Naive thymus-derived CD4-positive, alpha-beta T cell (primary cell): ENCODE measurements around the gene ZNF791. TPM values are rescaled to one million over a fixed set of nuclear protein-coding genes. Genes with fewer than 3 reads are reported as not detected.

Source experiments
- ATAC-seq: fragments of 150-1000 bp; cut with Tn5 transposase; 2 replicates; pipeline ENCODE4 v1.10.0; 2021; ENCODE audit warnings: mild to moderate bottlenecking, moderate library complexity
- CTCF ChIA-PET: fragments of 350-600 bp; sonication (Branson Sonifier 250); formaldehyde crosslinking; loops from one replicate; lab custom pipeline; 2021; ENCODE audit warnings: antibody characterized with exemption; lab: Charles Lee
- POLR2A ChIA-PET: fragments of 350-600 bp; sonication (Branson Sonifier 250); formaldehyde crosslinking; loops from one replicate; lab custom pipeline; 2021; ENCODE audit warnings: antibody characterized with exemption, inconsistent platforms; lab: Charles Lee
- DNase-seq, 9 donors: peaks; one replicate each; pipeline versions ENCODE4 v3.0.0 to v3.0.0-alpha.2; 2020 to 2022; ENCODE audit warnings: mixed read lengths in 1 of 9
- H3K27ac ChIP-seq: one replicate; pipeline ENCODE4 v1.7.0; 2013; ENCODE audit warnings: mild to moderate bottlenecking, low read depth, low read length, moderate library complexity
- H3K27me3 ChIP-seq, 2 donors: one replicate each; pipeline ENCODE4 v1.7.0; 2013; ENCODE audit warnings: low read length in 2 of 2, mild to moderate bottlenecking in 2 of 2, moderate library complexity in 2 of 2; ENCODE audit not compliant: control insufficient read depth in 2 of 2, insufficient read depth in 2 of 2
- H3K36me3 ChIP-seq, 3 experiments: 1 replicate in 2 of 3; 2 replicates in 1 of 3; pipeline ENCODE4 v1.7.0; 2013; ENCODE audit warnings: low read length in 3 of 3, mild to moderate bottlenecking in 3 of 3, moderate library complexity in 1 of 3; ENCODE audit not compliant: insufficient read depth in 3 of 3, control insufficient read depth in 2 of 3
- H3K4me1 ChIP-seq, 2 donors: one replicate each; pipeline ENCODE4 v1.7.0; 2013; ENCODE audit warnings: low read length in 2 of 2, mild to moderate bottlenecking in 2 of 2, moderate library complexity in 1 of 2; ENCODE audit not compliant: control insufficient read depth in 2 of 2, insufficient read depth in 2 of 2
- H3K4me3 ChIP-seq: 2 replicates; pipeline ENCODE4 v1.7.0; 2013; ENCODE audit warnings: mild to moderate bottlenecking, low read length
- H3K9me3 ChIP-seq, 3 experiments: 1 replicate in 2 of 3; 2 replicates in 1 of 3; pipeline ENCODE4 v1.7.0; 2013; ENCODE audit warnings: low read length in 3 of 3; ENCODE audit not compliant: control insufficient read depth in 2 of 3
- H3K27ac Mint-ChIP-seq, 9 donors: one replicate each; pipeline ENCODE4 v1.8.0; 2020 to 2022; ENCODE audit warnings: mixed read lengths in 9 of 9, mild to moderate bottlenecking in 8 of 9, moderate library complexity in 5 of 9, inconsistent platforms in 2 of 9
- H3K27me3 Mint-ChIP-seq, 5 donors: one replicate each; pipeline ENCODE4 v1.8.0; 2021 to 2022; ENCODE audit warnings: mixed read lengths in 5 of 5, mild to moderate bottlenecking in 1 of 5
- H3K36me3 Mint-ChIP-seq, 5 donors: one replicate each; pipeline ENCODE4 v1.8.0; 2020 to 2022; ENCODE audit warnings: mixed read lengths in 5 of 5, mild to moderate bottlenecking in 3 of 5, inconsistent platforms in 1 of 5
- H3K4me1 Mint-ChIP-seq, 7 donors: one replicate each; pipeline ENCODE4 v1.8.0; 2020 to 2022; ENCODE audit warnings: mixed read lengths in 7 of 7, mild to moderate bottlenecking in 3 of 7, inconsistent platforms in 1 of 7
- H3K4me3 Mint-ChIP-seq, 10 donors: one replicate each; pipeline ENCODE4 v1.8.0; 2020 to 2022; ENCODE audit warnings: mild to moderate bottlenecking in 10 of 10, mixed read lengths in 10 of 10, moderate library complexity in 6 of 10, inconsistent platforms in 2 of 10
- H3K9me3 Mint-ChIP-seq, 11 donors: one replicate each; pipeline ENCODE4 v1.8.0; 2020 to 2022; ENCODE audit warnings: mixed read lengths in 11 of 11, mild to moderate bottlenecking in 4 of 11, inconsistent platforms in 1 of 11, moderate library complexity in 1 of 11
- intact Hi-C, 2 donors: fragments of 100-400 bp; cut with micrococcal nuclease; formaldehyde crosslinking; loops; one replicate each; pipeline ENCODE4 v1.15.1; 2023
- polyA plus RNA-seq, 2 donors: library from polyadenylated mRNA; unstranded; fragments of 300-500 nt; fragmentation: Illumina TruSeq; gene quantifications; one replicate each; pipeline ENCODE4 v1.2.3, GENCODE V29; 2021
- total RNA-seq, 6 experiments: library from RNA in 5 of 6; stranded (reverse) in 5 of 6; gene quantifications; 1 replicate in 5 of 6; 2 replicates in 1 of 6; pipeline ENCODE4 v1.2.3 and lab custom pipeline; 2021 to 2026

ZNF791 gene
- total and polyA plus RNA-seq, 7 experiments from 2014 or later: 12.6 to 53.3 (median 37.4) TPM

DNA sequence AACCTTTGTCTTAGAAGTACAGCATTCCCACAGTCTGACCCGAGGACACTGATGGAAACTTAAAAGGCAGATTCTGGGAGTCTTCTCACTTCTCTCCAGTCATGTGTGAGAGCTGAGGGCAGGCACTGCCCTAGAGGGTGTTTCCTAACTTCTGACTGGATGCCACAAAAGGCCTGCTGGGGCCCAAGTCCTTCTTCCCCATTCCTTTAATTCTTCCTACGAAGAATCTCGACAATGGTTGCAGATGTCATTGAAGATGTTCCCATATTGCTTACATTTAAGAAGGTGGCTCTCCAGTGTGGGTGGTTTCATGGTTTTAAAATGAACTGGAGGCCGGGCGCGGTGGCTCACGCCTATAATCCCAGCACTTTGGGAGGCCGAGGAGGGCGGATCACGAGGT, 32.1 kb upstream of the ZNF791 start:
- H3K36me3 ChIP-seq: peaks cover 11 to 33% (median 12%) of the 10 kb centered on the region in 3 experiments
- intact Hi-C loops: no loop called here
- H3K27me3 ChIP-seq: no peaks in the 10 kb centered on the region
- CTCF ChIA-PET: no interaction called here
- POLR2A ChIA-PET: no interaction called here
- Mint-ChIP-seq H3K4me3 (no peak overlapping the region), H3K4me1 (peaks cover 3 to 18% (median 11%) of the 10 kb centered on the region in 7 donors), H3K9me3 (peaks cover 3 to 46% (median 21%) of the 10 kb centered on the region in 11 donors), H3K36me3 (peaks cover 15 to 68% (median 48%) of the 10 kb centered on the region in 5 donors), H3K27me3 (no peaks in the 10 kb centered on the region), H3K27ac (no peak overlapping the region)
- H3K27ac ChIP-seq: no peak overlapping the region
- no peak for ATAC-seq
- H3K4me3 ChIP-seq: no peak overlapping the region
- no peak for DNase-seq
- H3K9me3 ChIP-seq: peaks cover 6 to 16% (median 7%) of the 10 kb centered on the region in 3 experiments
- H3K4me1 ChIP-seq: peaks cover 0 to 10% of the 10 kb centered on the region in 2 donors

DNA sequence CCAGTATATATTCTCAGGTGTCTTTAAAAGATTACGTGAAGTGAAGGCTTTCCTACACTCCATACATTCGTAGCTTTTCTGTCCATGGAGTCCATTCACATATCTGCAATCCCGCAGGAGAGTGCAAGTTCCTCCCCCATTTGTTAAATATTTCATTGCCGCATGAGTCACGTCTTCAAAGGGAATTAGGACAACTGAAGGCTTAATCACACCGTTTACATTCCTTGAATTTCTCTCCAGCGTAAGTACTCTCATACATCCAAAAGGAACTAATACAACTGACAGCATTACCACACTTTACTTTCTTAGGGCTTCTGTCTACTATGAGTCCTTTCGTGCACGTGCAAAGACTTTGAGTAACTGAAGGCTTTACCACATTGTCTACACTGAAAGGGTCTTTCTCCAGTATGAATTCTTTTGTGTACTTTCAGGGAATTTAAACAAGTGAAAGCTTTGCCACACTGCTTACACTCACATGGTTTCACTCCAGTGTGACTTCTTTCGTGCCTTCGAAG, 30.5 kb upstream of the ZNF791 start:
- Mint-ChIP-seq H3K27ac (no peak overlapping the region), H3K9me3 (peaks cover 3 to 48% (median 21%) of the 10 kb centered on the region in 11 donors), H3K4me1 (peaks cover 0 to 6% (median 0%) of the 10 kb centered on the region in 7 donors), H3K36me3 (peaks cover 15 to 77% (median 49%) of the 10 kb centered on the region in 5 donors), H3K27me3 (no peaks in the 10 kb centered on the region), H3K4me3 (no peak overlapping the region)
- POLR2A ChIA-PET: no interaction called here
- Histone ChIP-seq H3K36me3 (peaks cover 11 to 33% (median 12%) of the 10 kb centered on the region in 3 experiments), H3K4me3 (no peak overlapping the region), H3K9me3 (peaks cover 6 to 16% (median 7%) of the 10 kb centered on the region in 3 experiments), H3K4me1 (no peaks in the 10 kb centered on the region), H3K27ac (no peak overlapping the region), H3K27me3 (no peaks in the 10 kb centered on the region)
- intact Hi-C loops: no loop called here
- CTCF ChIA-PET: no interaction called here
- ATAC-seq: no peak
- DNase-seq: no peak

DNA sequence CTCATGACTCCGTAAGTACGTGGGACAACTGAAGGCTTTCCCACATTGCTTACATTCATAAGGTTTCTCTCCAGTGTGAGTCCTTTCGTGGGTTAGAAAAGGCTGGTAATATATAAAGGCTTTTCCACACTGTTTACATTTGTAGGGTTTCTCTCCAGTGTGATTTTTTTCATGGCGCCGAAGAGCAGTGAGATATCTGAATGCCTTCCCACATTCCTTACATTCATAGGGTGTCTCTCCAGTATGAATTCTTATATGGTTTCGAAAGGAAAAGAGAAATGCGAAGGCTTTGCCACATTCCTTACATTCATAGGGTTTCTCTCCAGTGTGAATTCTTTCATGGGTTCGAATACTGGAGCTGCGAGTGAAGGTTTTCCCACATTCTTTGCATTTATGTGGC, 29.6 kb upstream of the ZNF791 start:
- peaks cover 6 to 16% (median 7%) of the 10 kb centered on the region in 3 experiments for H3K9me3 ChIP-seq
- Mint-ChIP-seq H3K27ac (no peak overlapping the region), H3K4me3 (no peak overlapping the region), H3K4me1 (peaks cover 0 to 4% (median 0%) of the 10 kb centered on the region in 7 donors), H3K36me3 (peaks cover 15 to 76% (median 49%) of the 10 kb centered on the region in 5 donors), H3K9me3 (peaks cover 3 to 48% (median 21%) of the 10 kb centered on the region in 11 donors), H3K27me3 (no peaks in the 10 kb centered on the region)
- H3K4me3 ChIP-seq: no peak overlapping the region
- DNase-seq (no peak), ATAC-seq (no peak)
- intact Hi-C loops: no loop called here
- ChIA-PET CTCF (no interaction called here), POLR2A (no interaction called here)
- H3K4me1 ChIP-seq: no peaks in the 10 kb centered on the region
- peaks cover 11 to 33% (median 12%) of the 10 kb centered on the region in 3 experiments for H3K36me3 ChIP-seq
- H3K27ac ChIP-seq: no peak overlapping the region
- no peaks in the 10 kb centered on the region for H3K27me3 ChIP-seq

- POLR2A ChIA-PET: no interaction called here
- Mint-ChIP-seq H3K4me3 (no peak overlapping the region), H3K36me3 (peaks cover 0 to 34% (median 12%) of the 10 kb centered on the region in 5 donors), H3K27ac (no peak overlapping the region), H3K4me1 (peaks cover 0 to 4% (median 0%) of the 10 kb centered on the region in 7 donors), H3K9me3 (no peaks in the 10 kb centered on the region), H3K27me3 (no peaks in the 10 kb centered on the region)
- no peaks in the 10 kb centered on the region for H3K4me1 ChIP-seq
- no peak for ATAC-seq
- H3K36me3 ChIP-seq: peaks cover 0 to 10% (median 0%) of the 10 kb centered on the region in 3 experiments
- no peaks in the 10 kb centered on the region for H3K9me3 ChIP-seq
- no peak for DNase-seq
- no peak overlapping the region for H3K27ac ChIP-seq
- CTCF ChIA-PET: no interaction called here
- no peak overlapping the region for H3K4me3 ChIP-seq
- H3K27me3 ChIP-seq: no peaks in the 10 kb centered on the region
- intact Hi-C loops: no loop called here
Measured at GRCh38 chr19:12596485-12596884, 14.2 kb upstream of the ZNF791 start.

DNA sequence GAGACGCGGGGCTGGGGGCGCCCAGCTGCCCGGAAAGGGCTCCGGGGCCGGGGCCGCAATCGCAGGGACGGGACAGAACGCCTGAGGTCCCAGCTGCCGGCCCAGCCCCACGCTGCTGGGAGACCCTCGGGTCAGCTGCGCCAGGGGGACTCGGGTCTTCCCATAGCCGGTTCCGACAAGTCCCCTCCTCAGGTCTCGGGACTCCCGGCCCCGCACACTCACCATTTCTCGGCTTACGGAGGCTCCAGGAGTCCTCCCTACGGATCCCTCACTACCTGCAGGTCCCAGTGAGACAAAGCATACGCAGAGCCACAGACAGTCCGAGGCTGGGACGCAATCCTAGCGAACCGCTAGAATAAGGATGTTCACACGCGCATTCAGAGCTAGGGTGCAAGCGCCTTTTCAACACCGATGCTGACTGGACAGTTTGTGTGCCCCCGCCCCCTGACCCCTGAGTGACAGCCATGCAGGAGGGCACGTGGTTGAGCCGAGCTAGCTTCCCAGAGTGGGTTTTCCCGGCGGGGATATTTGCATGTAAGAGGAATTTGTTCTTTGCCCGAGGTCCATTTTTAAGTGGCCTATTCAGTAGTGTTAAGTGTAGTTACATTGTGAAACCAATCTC, 13.7 kb upstream of the ZNF791 start:
- ChIA-PET CTCF (no interaction called here), POLR2A (no interaction called here)
- Histone ChIP-seq H3K27me3 (no peaks in the 10 kb centered on the region), H3K4me3 (no peak overlapping the region), H3K36me3 (peaks cover 0 to 10% (median 0%) of the 10 kb centered on the region in 3 experiments), H3K27ac (no peak overlapping the region), H3K4me1 (no peaks in the 10 kb centered on the region), H3K9me3 (no peaks in the 10 kb centered on the region)
- Mint-ChIP-seq H3K4me3 (no peak overlapping the region), H3K27ac (no peak overlapping the region), H3K4me1 (peaks cover 0 to 4% (median 0%) of the 10 kb centered on the region in 7 donors), H3K27me3 (no peaks in the 10 kb centered on the region), H3K9me3 (no peaks in the 10 kb centered on the region), H3K36me3 (peaks cover 0 to 36% (median 15%) of the 10 kb centered on the region in 5 donors)
- ATAC-seq (no peak), DNase-seq (no peak)
- intact Hi-C loops: no loop called here

GRCh38 chr19:12597594-12597993, 13.1 kb upstream of the ZNF791 start:
- peaks cover 0 to 4% (median 0%) of the 10 kb centered on the region in 7 donors for H3K4me1 Mint-ChIP-seq
- ChIA-PET CTCF (interaction anchor here (0.7 kb wide), 1 partner anchor 290 kb away, joined by 3 read pairs; no protein-coding TSS in a partner anchor), POLR2A (no interaction called here)
- no peaks in the 10 kb centered on the region for H3K9me3 Mint-ChIP-seq
- H3K27me3 Mint-ChIP-seq: no peaks in the 10 kb centered on the region
- intact Hi-C loops: no loop called here
- no peaks in the 10 kb centered on the region for H3K4me1 ChIP-seq
- peaks cover 0 to 33% (median 17%) of the 10 kb centered on the region in 5 donors for H3K36me3 Mint-ChIP-seq
- DNase-seq (no peak), ATAC-seq (no peak)
- H3K27ac Mint-ChIP-seq: no peak overlapping the region
- peaks cover 0 to 10% (median 0%) of the 10 kb centered on the region in 3 experiments for H3K36me3 ChIP-seq
- no peaks in the 10 kb centered on the region for H3K27me3 ChIP-seq
- no peak overlapping the region for H3K4me3 ChIP-seq
- H3K9me3 ChIP-seq: no peaks in the 10 kb centered on the region
- H3K27ac ChIP-seq: no peak overlapping the region
- H3K4me3 Mint-ChIP-seq: no peak overlapping the region
